DLD1 (cell line): ENCODE data around the gene EXOC6.
"Not testable (repeated sequence)": the region's sequence is repeated elsewhere in the genome, so short reads cannot be mapped to it uniquely, and the experiment has no call there.

ENCODE experiments used
- in situ Hi-C: cut with HindIII; loops from 2 replicates; pipeline ENCODE4 v1.10.0; 2017; ENCODE audit warnings: low sequenced_read_pairs

Gene EXOC6

GRCh38 chr10:92876509-92877036 lies 28.3 kb downstream of the EXOC6 start:
- in situ Hi-C loops, result no loop called here

GRCh38 chr10:92880233-92880861 lies 32.0 kb downstream of the EXOC6 start:
- in situ Hi-C loops, result no loop called here

GRCh38 chr10:92880917-92881316 lies 32.6 kb downstream of the EXOC6 start:
- in situ Hi-C loops, result no loop called here

GRCh38 chr10:92886334-92886961 lies 38.1 kb downstream of the EXOC6 start:
- in situ Hi-C loops, result no loop called here

- in situ Hi-C loops, result no loop called here
Observed at GRCh38 chr10:92890471-92890870, 42.2 kb downstream of the EXOC6 start.

- in situ Hi-C loops, result no loop called here
Observed at GRCh38 chr10:92891885-92892690, 43.8 kb downstream of the EXOC6 start.

GRCh38 chr10:92892691-92893054 lies 44.4 kb downstream of the EXOC6 start:
- in situ Hi-C loops, result no loop called here

GRCh38 chr10:92894081-92894655 lies 45.8 kb downstream of the EXOC6 start:
- in situ Hi-C loops, result no loop called here

- in situ Hi-C loops, result no loop called here
Observed at GRCh38 chr10:92897916-92898315, 49.6 kb downstream of the EXOC6 start.

GRCh38 chr10:92901819-92902251 lies 53.5 kb downstream of the EXOC6 start:
- in situ Hi-C loops, result no loop called here

- in situ Hi-C loops, result no loop called here
Observed at GRCh38 chr10:92903633-92904032, 55.3 kb downstream of the EXOC6 start.

- in situ Hi-C loops, result no loop called here
Observed at GRCh38 chr10:92907280-92907679, 59.0 kb downstream of the EXOC6 start.

GRCh38 chr10:92912631-92913030 lies 64.3 kb downstream of the EXOC6 start:
- in situ Hi-C loops, result not testable (repeated sequence)

- in situ Hi-C loops, result no loop called here
Observed at GRCh38 chr10:92913973-92914372, 65.7 kb downstream of the EXOC6 start.

GRCh38 chr10:92914478-92915325 lies 66.4 kb downstream of the EXOC6 start:
- in situ Hi-C loops, result no loop called here

- in situ Hi-C loops, result no loop called here
Observed at GRCh38 chr10:92915892-92916291, 67.6 kb downstream of the EXOC6 start.

- in situ Hi-C loops, result no loop called here
Observed at GRCh38 chr10:92916433-92916832, 68.1 kb downstream of the EXOC6 start.

- in situ Hi-C loops, result no loop called here
Observed at GRCh38 chr10:92918603-92919002, 70.3 kb downstream of the EXOC6 start.

GRCh38 chr10:92920866-92921265 lies 72.5 kb downstream of the EXOC6 start:
- in situ Hi-C loops, result no loop called here

- in situ Hi-C loops, result no loop called here
Observed at GRCh38 chr10:92923416-92923815, 75.1 kb downstream of the EXOC6 start.
